CD4-positive, alpha-beta T cell treated with Interleukin-15 for 4 hours (primary cell): ENCODE measurements around the gene COL9A3.

Source experiments
- DNase-seq: peaks from one replicate; pipeline ENCODE4 v3.0.0-alpha.2; 2020; ENCODE audit warnings: low spot score

COL9A3 gene

DNA sequence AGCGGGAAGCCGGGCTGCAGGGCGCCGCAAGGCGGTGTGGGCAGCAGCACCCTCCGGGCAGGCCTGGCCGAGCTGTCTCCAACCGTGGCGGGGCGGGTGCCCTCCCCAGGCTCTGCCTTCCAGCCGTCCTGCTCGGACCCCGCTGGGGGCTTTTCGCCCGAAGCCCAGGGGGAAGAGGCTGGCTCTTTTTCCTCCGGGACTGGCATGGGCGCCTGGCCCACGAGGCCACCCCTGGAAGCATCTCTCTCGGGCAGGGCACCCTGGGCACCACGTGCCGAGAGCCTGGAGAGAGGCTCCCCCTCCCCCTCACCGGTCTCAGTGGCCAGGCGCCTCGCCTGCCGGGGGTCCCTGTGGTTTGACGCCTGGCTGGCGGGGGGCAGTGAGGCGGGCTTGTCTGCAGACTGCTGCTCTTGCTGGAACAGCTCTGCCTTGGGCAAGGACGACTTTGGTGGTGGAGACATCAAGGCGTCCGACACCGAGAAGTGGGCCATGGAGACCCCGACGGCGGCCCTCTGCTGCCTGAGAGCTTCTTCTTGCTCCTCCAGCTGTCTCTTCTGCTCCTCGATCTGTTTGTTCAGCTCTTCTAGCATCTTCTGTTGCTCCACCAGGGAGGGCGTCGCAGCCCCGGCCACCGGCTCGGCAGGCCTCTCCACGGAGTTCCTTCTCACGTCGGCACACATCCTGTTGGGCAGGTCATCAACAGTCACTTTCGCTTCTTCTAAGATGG lies 64.2 kb downstream of the COL9A3 start:
- no peak for DNase-seq

- DNase-seq, result no peak
Observed at GRCh38 chr20:62881662-62882395, 65.0 kb downstream of the COL9A3 start.

GRCh38 chr20:62882426-62882825 lies 65.6 kb downstream of the COL9A3 start:
- DNase-seq, result no peak

DNA sequence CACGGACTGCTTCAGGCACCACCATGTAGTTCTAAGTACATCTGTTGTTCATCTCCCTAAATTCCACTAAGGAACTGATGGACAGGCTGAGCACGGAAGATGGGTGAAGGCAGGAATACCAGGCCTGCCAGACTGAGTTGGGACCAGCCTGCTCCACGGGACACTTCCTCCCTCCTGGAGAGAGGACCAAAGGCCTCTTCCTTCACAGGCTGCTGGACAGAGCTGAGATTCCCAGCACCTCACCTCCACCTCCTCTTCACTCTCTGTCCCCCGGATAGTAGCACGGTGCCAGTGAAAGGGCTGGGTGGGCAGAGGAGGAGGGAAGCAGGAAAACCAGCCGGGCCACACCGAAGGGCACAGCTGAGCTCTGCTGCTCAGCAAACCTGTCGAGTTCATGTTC lies 67.7 kb downstream of the COL9A3 start:
- no peak for DNase-seq

GRCh38 chr20:62885046-62885895 lies 68.4 kb downstream of the COL9A3 start:
- DNase-seq, result no peak

GRCh38 chr20:62885896-62886708 lies 69.3 kb downstream of the COL9A3 start:
- no peak for DNase-seq

GRCh38 chr20:62886709-62887058 lies 69.8 kb downstream of the COL9A3 start:
- no peak for DNase-seq

- peak; percentile 44 for DNase-seq
Observed at GRCh38 chr20:62887152-62887859, 70.5 kb downstream of the COL9A3 start.

GRCh38 chr20:62887860-62888239 lies 71.0 kb downstream of the COL9A3 start:
- no peak for DNase-seq

- DNase-seq, result no peak
Observed at GRCh38 chr20:62888406-62888805, 71.6 kb downstream of the COL9A3 start.

- DNase-seq, result no peak
Observed at GRCh38 chr20:62888910-62889309, 72.1 kb downstream of the COL9A3 start.

DNA sequence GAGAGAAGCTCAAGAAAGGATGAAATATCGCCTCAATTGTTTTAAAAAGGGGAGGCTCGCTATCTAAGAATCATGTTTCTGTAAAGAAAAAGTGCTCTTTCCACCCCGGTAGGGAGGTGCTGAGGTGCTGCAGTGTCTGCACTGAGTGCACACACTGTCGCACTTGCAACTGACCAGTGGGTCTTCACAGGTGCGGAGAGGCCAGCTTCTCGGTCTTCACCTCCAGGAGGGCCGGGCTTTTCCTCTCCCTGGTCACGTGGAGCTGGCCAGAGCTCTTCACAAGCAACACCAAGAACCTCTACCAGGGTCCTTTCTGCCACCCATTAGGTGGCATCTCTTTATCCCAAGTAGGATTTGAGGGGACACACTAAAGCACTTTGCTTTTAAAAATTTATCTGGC lies 72.6 kb downstream of the COL9A3 start:
- no peak for DNase-seq

DNA sequence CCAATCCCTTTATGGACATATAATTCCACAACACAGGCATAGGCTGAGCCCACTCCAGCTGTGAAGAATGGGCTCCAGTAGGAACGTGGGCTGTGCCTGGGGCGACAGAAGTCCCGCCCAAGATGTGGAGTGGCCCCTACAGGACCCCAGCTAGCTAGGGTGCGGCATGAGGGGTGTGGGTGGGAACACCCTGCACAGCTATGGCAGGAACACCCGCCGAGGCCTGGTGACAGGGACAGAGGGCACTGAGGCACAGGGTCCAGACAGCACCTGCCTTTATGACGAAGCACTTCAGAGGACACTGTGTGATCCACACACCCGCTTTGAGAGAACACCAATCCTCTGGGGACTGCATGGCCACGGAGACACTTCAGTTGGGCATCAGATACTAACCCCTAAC lies 73.0 kb downstream of the COL9A3 start:
- DNase-seq, result no peak

DNA sequence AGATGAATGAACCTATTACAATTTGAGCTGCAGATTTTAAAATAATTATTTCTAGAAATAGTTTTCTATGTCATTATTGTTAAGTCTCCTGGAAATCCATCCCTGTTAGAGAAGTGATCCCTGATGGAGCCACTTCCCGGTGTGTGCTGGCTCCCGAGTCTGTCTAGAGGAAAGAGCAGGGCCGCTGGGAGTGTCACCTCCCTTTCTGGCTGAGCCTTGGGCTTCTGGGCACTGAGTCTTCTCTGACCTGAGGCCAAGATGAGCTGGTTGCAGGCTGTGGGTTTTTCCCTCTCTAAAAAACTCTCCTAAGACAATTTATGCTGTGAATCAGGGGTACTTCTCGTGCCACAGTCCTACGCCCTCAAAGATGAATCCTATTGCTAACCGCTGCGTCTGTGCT lies 73.6 kb downstream of the COL9A3 start:
- no peak for DNase-seq
